ENCODE data around the gene RALGPS1. TPM values are rescaled to one million over a fixed set of nuclear protein-coding genes. Genes with fewer than 3 reads are reported as not detected.

Gene RALGPS1
- total RNA-seq, 6 donors from 2014 or later: 12.3 to 52.4 (median 17.1) TPM

DNA sequence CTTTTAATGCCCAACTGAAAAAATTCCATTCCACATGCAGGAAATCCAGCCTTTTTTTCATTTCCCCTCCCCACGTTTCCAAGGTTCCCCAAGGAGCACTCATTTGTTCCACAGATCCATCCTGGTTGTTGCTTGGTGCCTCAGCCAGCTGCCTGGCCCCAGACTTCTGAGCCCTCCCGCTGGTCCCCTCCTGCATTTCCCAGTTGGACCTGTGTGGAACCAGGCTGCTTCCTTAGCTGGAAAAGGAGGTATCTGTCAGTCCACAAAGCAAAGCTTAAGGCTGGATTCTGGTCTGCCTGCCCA lies 163.0 kb downstream of the RALGPS1 start:
- H3K27me3 ChIP-seq: no peaks in the 10 kb centered on the region
- H3K27ac ChIP-seq: no peak overlapping the region
- no peaks in the 10 kb centered on the region for H3K36me3 ChIP-seq
- no peak overlapping the region for H3K4me3 ChIP-seq
- no peak for TF ChIP-seq POLR2AphosphoS5 (IDR thresholded peaks at IDR 0.05)
- TF ChIP-seq EP300 (IDR thresholded peaks at IDR 0.05): no peak
- no peak for TF ChIP-seq POLR2A (IDR thresholded peaks at IDR 0.05)
- no peak for TF ChIP-seq CTCF (IDR thresholded peaks at IDR 0.05)
- WGBS, 2 donors: 67 to 81% methylated on average over 2 of the region's 2 CpGs
- DNase-seq (no peak), ATAC-seq (ENCODE audit: low FRiP score in 2 of 2) (no peak)
- H3K9me3 ChIP-seq: no peaks in the 10 kb centered on the region
- H3K4me1 ChIP-seq: peaks cover 19 to 31% (median 23%) of the 10 kb centered on the region in 4 donors

DNA sequence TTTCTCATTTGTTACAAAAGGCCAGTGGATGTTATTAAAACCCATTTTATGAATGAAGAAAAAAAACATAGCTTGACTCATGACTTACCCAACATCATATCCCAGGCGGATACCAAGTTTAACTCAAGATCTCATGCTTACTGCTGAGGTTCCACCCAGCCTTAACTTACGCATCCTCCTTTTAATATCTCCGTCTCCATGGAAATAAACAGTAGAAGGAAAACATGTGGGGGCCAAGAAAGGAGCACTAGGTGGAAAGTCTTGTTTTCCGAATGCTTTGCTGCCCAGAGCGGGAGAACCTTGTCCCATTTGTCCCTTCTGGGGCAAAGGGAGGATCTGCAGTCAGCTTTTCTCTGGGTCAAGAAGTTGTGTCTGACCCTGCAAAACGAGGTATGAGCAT lies 163.8 kb downstream of the RALGPS1 start:
- no peak for TF ChIP-seq CTCF (IDR thresholded peaks at IDR 0.05)
- TF ChIP-seq POLR2A (IDR thresholded peaks at IDR 0.05): no peak
- no peak for TF ChIP-seq EP300 (IDR thresholded peaks at IDR 0.05)
- TF ChIP-seq POLR2AphosphoS5 (IDR thresholded peaks at IDR 0.05): no peak
- H3K9me3 ChIP-seq: no peaks in the 10 kb centered on the region

GRCh38 chr9:127078988-127079387 lies 164.4 kb downstream of the RALGPS1 start:
- Histone ChIP-seq H3K36me3 (no peaks in the 10 kb centered on the region), H3K4me1 (peaks cover 20 to 32% (median 26%) of the 10 kb centered on the region in 4 donors), H3K4me3 (no peak overlapping the region), H3K9me3 (no peaks in the 10 kb centered on the region), H3K27ac (no peak overlapping the region), H3K27me3 (no peaks in the 10 kb centered on the region)
- whole genome bisulfite sequencing, 2 donors: 100% methylated on average over 1 of the region's 1 CpG
- no peak for TF ChIP-seq EP300 (IDR thresholded peaks at IDR 0.05)
- TF ChIP-seq CTCF (IDR thresholded peaks at IDR 0.05): no peak
- no peak for TF ChIP-seq POLR2A (IDR thresholded peaks at IDR 0.05)
- TF ChIP-seq POLR2AphosphoS5 (IDR thresholded peaks at IDR 0.05): no peak
- ATAC-seq (ENCODE audit: low FRiP score in 2 of 2) (no peak), DNase-seq (no peak)

More for the DNA sequence above, 163.8 kb downstream of the RALGPS1 start:
- H3K36me3 ChIP-seq: no peaks in the 10 kb centered on the region
- WGBS, 2 donors: 96 to 97% methylated on average over 6 of the region's 6 CpGs
- no peaks in the 10 kb centered on the region for H3K27me3 ChIP-seq
- H3K4me1 ChIP-seq: peaks cover 20 to 31% (median 24%) of the 10 kb centered on the region in 4 donors
- ATAC-seq (ENCODE audit: low FRiP score in 2 of 2): peak in 1 of 2 donors; percentile 67
- H3K4me3 ChIP-seq: no peak overlapping the region
- no peak for DNase-seq
- H3K27ac ChIP-seq: no peak overlapping the region

- Histone ChIP-seq H3K27ac (no peak overlapping the region), H3K27me3 (no peaks in the 10 kb centered on the region), H3K4me1 (peaks cover 15 to 30% (median 22%) of the 10 kb centered on the region in 4 donors), H3K9me3 (no peaks in the 10 kb centered on the region), H3K4me3 (no peak overlapping the region), H3K36me3 (no peaks in the 10 kb centered on the region)
- ATAC-seq (ENCODE audit: low FRiP score in 2 of 2) (no peak), DNase-seq (no peak)
- whole genome bisulfite sequencing, 2 donors: 87 to 92% methylated on average over 8 of the region's 8 CpGs
- TF ChIP-seq EP300 (IDR thresholded peaks at IDR 0.05): no peak
- no peak for TF ChIP-seq POLR2AphosphoS5 (IDR thresholded peaks at IDR 0.05)
- TF ChIP-seq CTCF (IDR thresholded peaks at IDR 0.05): no peak
- no peak for TF ChIP-seq POLR2A (IDR thresholded peaks at IDR 0.05)
Observed at GRCh38 chr9:127079446-127080140, 165.0 kb downstream of the RALGPS1 start.
